Neural cell (in vitro differentiated cells): ENCODE data around the gene RCC2. TPM values are rescaled to one million over a fixed set of nuclear protein-coding genes. Genes with fewer than 3 reads are reported as not detected.

Source experiments
- H2AFZ ChIP-seq: fragments of 200-600, 300-800 bp; sonication (generic), shearing (Covaris generic); 2 replicates; pipeline ENCODE4 v1.6.0; 2014; ENCODE audit warnings: low read depth, mild to moderate bottlenecking, antibody characterized with exemption, low read length, moderate library complexity
- H3F3A ChIP-seq: fragments of 200-600 bp; shearing (Covaris generic); 2 replicates; pipeline ENCODE4 v1.6.1; 2016; ENCODE audit warnings: mild to moderate bottlenecking, moderate library complexity, mixed read lengths, antibody characterized with exemption, low read length; ENCODE audit not compliant: insufficient read depth, poor library complexity, severe bottlenecking
- H3K27ac ChIP-seq: fragments of 200-600, 300-800 bp; sonication (generic), shearing (Covaris generic); 2 replicates; pipeline ENCODE4 v1.5.1; 2014; ENCODE audit warnings: mild to moderate bottlenecking, low read length, moderate library complexity
- H3K27me3 ChIP-seq: fragments of 300-800, 200-600 bp; sonication (generic), shearing (Covaris generic); 2 replicates; pipeline ENCODE4 v1.6.0; 2014; ENCODE audit warnings: mild to moderate bottlenecking, low read depth, low read length, moderate library complexity; ENCODE audit not compliant: insufficient read depth
- H3K36me3 ChIP-seq: fragments of 300-800, 200-600 bp; sonication (generic), shearing (Covaris generic); 2 replicates; pipeline ENCODE4 v1.5.1; 2014; ENCODE audit warnings: mild to moderate bottlenecking, antibody characterized with exemption, low read length, moderate library complexity; ENCODE audit not compliant: insufficient read depth
- H3K4me2 ChIP-seq: fragments of 300-800, 200-600 bp; sonication (generic), shearing (Covaris generic); 2 replicates; pipeline ENCODE4 v1.6.0; 2014; ENCODE audit warnings: mild to moderate bottlenecking, low read length
- H3K4me3 ChIP-seq: fragments of 300-800, 200-600 bp; sonication (generic), shearing (Covaris generic); 2 replicates; pipeline ENCODE4 v1.5.1; 2014; ENCODE audit warnings: mild to moderate bottlenecking, low read length, moderate library complexity
- H3K79me2 ChIP-seq: fragments of 200-600 bp; shearing (Covaris generic); replicated peaks from 2 replicates; pipeline ENCODE4 v1.6.0; 2014; ENCODE audit warnings: mild to moderate bottlenecking, low read length, moderate library complexity; ENCODE audit not compliant: insufficient read depth
- H3K9ac ChIP-seq: fragments of 300-800, 200-600 bp; sonication (generic), shearing (Covaris generic); 2 replicates; pipeline ENCODE4 v1.6.1; 2016; ENCODE audit warnings: mild to moderate bottlenecking, low read length, mixed read lengths
- H3K9me2 ChIP-seq: fragments of 200-600 bp; shearing (Covaris generic); 2 replicates; pipeline ENCODE4 v1.6.1; 2016; ENCODE audit warnings: mild to moderate bottlenecking, low read length, mixed read lengths; ENCODE audit not compliant: insufficient read depth
- H3K9me3 ChIP-seq: fragments of 200-600, 300-800 bp; sonication (generic), shearing (Covaris generic); 2 replicates; pipeline ENCODE4 v1.6.1; 2016; ENCODE audit warnings: mild to moderate bottlenecking, mixed run types, low read length, moderate library complexity, mixed read lengths
- H4K20me1 ChIP-seq: fragments of 200-600 bp; shearing (Covaris generic); 2 replicates; pipeline ENCODE4 v1.6.1; 2016; ENCODE audit warnings: mild to moderate bottlenecking, mixed run types; ENCODE audit not compliant: insufficient read depth
- EP300 ChIP-seq: fragments of 450-650 bp; conservative IDR thresholded peaks from 2 replicates; pipeline ENCODE4 v1.6.1; 2014; ENCODE audit warnings: antibody characterized with exemption, mild to moderate bottlenecking, moderate library complexity; ENCODE audit not compliant: poor library complexity, severe bottlenecking
- EZH2 ChIP-seq: fragments of 200-600, 300-800 bp; shearing (Covaris generic), sonication (generic); IDR thresholded peaks from 2 replicates; pipeline ENCODE4 v1.6.1; 2014; ENCODE audit warnings: antibody characterized with exemption, low read length, borderline replicate concordance, mild to moderate bottlenecking; ENCODE audit not compliant: insufficient read depth, poor library complexity, severe bottlenecking
- MXI1 ChIP-seq: fragments of 450-650 bp; conservative IDR thresholded peaks from 2 replicates; pipeline ENCODE4 v1.6.1; 2014; ENCODE audit warnings: antibody characterized with exemption, mild to moderate bottlenecking; ENCODE audit not compliant: poor library complexity, severe bottlenecking
- POLR2AphosphoS5 ChIP-seq: IDR thresholded peaks from 2 replicates; pipeline ENCODE4 v1.6.1; 2012
- RAD21 ChIP-seq: fragments of 450-650 bp; conservative IDR thresholded peaks from 2 replicates; pipeline ENCODE4 v1.6.1; 2014; ENCODE audit warnings: antibody characterized with exemption, mild to moderate bottlenecking, moderate library complexity
- SMC3 ChIP-seq: fragments of 450-650 bp; conservative IDR thresholded peaks from 2 replicates; pipeline ENCODE4 v1.6.1; 2014; ENCODE audit warnings: antibody characterized with exemption, mild to moderate bottlenecking, moderate library complexity; ENCODE audit not compliant: poor library complexity
- TAF1 ChIP-seq: IDR thresholded peaks from 2 replicates; pipeline ENCODE4 v1.6.1; 2012; ENCODE audit warnings: low read depth
- polyA plus RNA-seq: library from polyadenylated mRNA; depleted of rRNA; stranded (reverse); fragments of >200 nt; gene quantifications from 2 replicates; pipeline ENCODE4 v1.2.3, GENCODE V29; 2014
- TF ChIP-seq, protein P1 (sequence below): IDR thresholded peaks from 2 replicates; pipeline ENCODE4 v1.6.1; 2012; ENCODE audit warnings: borderline replicate concordance

Gene RCC2
- polyA plus RNA-seq, 1 donor from 2014 or later = 34.4 TPM

DNA sequence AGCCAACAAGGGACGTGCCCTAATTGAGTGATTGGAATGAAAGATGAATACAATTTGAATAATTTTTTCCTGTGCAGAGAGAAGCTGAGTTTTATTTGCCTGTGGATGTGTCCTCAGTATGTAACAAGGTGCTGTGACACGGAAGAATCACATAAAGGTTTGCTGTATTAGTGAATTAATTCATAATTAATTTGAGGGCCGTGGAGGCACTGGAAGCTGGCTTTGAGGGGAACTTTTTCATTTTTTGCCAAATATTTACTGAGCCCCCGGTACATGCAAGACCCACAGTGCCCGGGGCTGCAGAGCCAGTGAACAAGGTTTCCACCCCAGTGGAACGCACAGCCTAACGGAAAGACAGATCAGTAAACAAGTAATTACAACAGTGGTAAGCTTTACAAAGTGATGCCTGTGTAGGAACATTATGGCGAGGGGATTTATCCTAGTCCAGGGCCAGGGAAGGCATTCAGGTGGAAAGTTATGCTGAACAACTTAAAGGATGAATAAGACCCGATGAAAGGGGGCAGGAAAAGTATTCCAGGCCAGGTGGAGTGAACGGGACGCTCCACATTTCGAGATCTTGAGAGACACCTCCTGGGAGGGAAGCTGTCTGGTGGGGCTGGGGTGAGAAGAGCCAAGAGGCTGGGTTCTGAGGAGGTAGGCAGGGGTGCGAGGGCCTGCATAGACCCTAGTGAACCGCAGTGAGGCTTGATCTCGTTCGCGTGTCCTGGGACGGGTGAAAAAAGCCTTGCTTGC, 773 bp upstream of the RCC2 start:
- no peak for TF ChIP-seq POLR2AphosphoS5
- no peak for TF ChIP-seq EZH2
- Histone ChIP-seq H2AFZ (peak overlapping the region; percentile 8), H3K9ac (peak overlapping the region; percentile 57), H3K9me2 (no peaks in the 10 kb centered on the region), H4K20me1 (no peaks in the 10 kb centered on the region), H3K4me2 (peak overlapping the region; percentile 84), H3K36me3 (peaks cover 2% of the 10 kb centered on the region), H3K79me2 (peaks cover 26% of the 10 kb centered on the region), H3K27me3 (peaks cover 11% of the 10 kb centered on the region), H3K9me3 (no peaks in the 10 kb centered on the region), H3K27ac (peak overlapping the region; percentile 52), H3K4me3 (peak overlapping the region; percentile 64), H3F3A (no peaks in the 10 kb centered on the region)

DNA sequence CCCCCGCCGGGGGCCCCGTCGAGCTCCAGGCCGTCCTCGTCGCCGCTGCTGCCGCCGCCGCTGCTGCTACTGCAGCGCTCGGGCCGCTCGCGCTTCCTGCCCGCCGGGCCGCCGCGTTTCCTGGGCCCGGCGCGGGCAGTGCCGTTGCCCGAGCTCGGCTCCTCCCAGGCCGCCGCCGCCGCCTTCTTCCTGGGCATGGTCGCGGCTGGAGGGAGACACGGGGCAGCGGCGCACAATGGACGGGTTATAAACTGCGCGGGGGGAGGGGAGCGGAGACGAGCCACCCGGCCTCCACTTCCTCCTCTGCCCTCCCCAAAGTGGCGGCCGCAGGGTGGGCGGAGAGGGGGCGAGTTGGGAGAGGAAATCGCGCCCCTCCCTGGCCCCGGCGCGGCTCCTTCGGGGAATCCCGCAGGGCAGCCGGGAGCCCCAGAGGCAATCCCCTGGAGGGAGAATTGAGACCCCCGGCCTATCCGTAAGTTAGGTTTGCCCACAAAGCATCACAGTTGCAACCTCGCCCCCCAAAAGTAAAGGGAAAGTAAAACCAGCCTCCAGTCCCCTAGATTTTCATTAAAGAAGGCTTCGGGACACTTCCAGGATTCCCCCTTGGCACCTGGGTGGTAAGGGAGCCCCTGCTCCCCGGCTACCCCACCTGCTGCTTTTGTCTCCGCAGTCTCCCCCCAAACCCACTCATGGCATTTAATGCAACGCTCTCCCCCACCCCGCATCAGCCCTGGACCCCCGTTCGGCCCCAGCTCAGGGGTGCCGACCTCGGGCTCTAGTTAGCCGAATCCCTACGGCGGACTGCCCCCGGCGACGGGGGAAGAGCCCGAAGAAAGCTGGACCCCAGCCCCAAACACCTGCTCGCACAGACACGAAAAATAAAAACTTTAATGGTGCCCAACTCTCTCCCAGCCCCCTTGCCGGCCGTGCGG, 893 bp downstream of the RCC2 start:
- peak overlapping the region; percentile 37 for H2AFZ ChIP-seq
- peaks cover 11% of the 10 kb centered on the region for H3K27me3 ChIP-seq
- peaks cover 41% of the 10 kb centered on the region for H3K79me2 ChIP-seq
- TF ChIP-seq, protein P1, sequence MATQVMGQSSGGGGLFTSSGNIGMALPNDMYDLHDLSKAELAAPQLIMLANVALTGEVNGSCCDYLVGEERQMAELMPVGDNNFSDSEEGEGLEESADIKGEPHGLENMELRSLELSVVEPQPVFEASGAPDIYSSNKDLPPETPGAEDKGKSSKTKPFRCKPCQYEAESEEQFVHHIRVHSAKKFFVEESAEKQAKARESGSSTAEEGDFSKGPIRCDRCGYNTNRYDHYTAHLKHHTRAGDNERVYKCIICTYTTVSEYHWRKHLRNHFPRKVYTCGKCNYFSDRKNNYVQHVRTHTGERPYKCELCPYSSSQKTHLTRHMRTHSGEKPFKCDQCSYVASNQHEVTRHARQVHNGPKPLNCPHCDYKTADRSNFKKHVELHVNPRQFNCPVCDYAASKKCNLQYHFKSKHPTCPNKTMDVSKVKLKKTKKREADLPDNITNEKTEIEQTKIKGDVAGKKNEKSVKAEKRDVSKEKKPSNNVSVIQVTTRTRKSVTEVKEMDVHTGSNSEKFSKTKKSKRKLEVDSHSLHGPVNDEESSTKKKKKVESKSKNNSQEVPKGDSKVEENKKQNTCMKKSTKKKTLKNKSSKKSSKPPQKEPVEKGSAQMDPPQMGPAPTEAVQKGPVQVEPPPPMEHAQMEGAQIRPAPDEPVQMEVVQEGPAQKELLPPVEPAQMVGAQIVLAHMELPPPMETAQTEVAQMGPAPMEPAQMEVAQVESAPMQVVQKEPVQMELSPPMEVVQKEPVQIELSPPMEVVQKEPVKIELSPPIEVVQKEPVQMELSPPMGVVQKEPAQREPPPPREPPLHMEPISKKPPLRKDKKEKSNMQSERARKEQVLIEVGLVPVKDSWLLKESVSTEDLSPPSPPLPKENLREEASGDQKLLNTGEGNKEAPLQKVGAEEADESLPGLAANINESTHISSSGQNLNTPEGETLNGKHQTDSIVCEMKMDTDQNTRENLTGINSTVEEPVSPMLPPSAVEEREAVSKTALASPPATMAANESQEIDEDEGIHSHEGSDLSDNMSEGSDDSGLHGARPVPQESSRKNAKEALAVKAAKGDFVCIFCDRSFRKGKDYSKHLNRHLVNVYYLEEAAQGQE = no peak
- TF ChIP-seq MXI1 = peak; percentile 28
- no peak for TF ChIP-seq EP300
- TF ChIP-seq SMC3 = no peak
- no peaks in the 10 kb centered on the region for H3K9me2 ChIP-seq
- H3K9me3 ChIP-seq = no peaks in the 10 kb centered on the region
- H3K9ac ChIP-seq = peak overlapping the region; percentile 83
- peak overlapping the region; percentile 43 for H3K4me2 ChIP-seq
- H4K20me1 ChIP-seq = no peaks in the 10 kb centered on the region
- peaks cover 5% of the 10 kb centered on the region for H3K36me3 ChIP-seq
- peak overlapping the region; percentile 82 for H3K27ac ChIP-seq
- peak overlapping the region; percentile 91 for H3K4me3 ChIP-seq
- no peaks in the 10 kb centered on the region for H3F3A ChIP-seq

DNA sequence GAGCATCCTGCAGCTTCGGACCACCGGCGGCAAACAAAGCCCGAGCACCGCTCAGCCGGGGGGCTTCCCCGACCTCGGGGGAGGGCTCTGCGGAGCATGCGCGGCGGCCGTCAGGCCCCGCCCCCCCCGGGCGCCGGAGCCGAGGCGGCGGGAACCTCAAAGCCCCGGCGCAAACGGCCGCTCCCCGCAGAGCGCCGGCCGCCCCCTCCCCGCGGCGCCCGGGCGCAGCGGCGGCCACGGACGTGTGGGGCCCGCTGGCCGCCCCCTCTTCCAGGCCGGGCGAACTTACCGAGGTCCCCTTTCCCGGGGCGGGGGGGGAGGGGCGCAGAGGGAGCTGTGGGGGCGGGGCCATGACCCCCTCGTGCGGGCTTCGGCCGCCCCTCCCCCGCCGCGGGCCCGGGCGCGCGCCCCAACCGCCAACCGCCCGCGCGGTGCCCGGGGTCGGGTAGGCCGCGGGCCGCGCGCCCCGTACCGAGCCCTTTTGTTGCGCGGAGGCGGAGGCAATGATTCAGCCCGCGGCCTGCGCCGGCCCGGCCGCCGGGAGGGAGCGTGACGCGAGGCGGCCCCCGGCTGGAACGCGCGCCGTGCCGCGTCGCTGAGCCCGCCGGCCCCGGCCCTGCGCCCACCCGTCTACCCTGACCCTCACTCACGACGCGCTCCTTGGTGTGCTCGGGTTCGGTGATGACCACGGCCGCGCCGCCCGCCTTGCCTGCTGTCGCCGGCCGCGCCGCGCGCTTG, 1.7 kb downstream of the RCC2 start:
- H3K4me3 ChIP-seq = peak overlapping the region; percentile 91
- no peaks in the 10 kb centered on the region for H4K20me1 ChIP-seq
- peak overlapping the region; percentile 83 for H3K9ac ChIP-seq
- peak overlapping the region; percentile 51 for H2AFZ ChIP-seq
- no peaks in the 10 kb centered on the region for H3K9me3 ChIP-seq
- peaks cover 49% of the 10 kb centered on the region for H3K79me2 ChIP-seq
- H3K27me3 ChIP-seq = peaks cover 11% of the 10 kb centered on the region
- peak overlapping the region; percentile 52 for H3K4me2 ChIP-seq
- H3K27ac ChIP-seq = peak overlapping the region; percentile 58
- no peaks in the 10 kb centered on the region for H3F3A ChIP-seq
- peaks cover 5% of the 10 kb centered on the region for H3K36me3 ChIP-seq
- TF ChIP-seq MXI1 (peak; percentile 44), TAF1 (no peak), EP300 (no peak), POLR2AphosphoS5 (peak; percentile 77), RAD21 (no peak)
- H3K9me2 ChIP-seq = no peaks in the 10 kb centered on the region
